Measurements from ENCODE around the gene RPL13A. TPM values are rescaled to one million over a fixed set of nuclear protein-coding genes. Genes with fewer than 3 reads are reported as not detected.

The RPL13A gene
- total and polyA plus RNA-seq, 2 of the 13 experiments (the other 11 are each of a cell fraction or from before 2014, with no cell fraction given), result 2,601 to 3,407 TPM

DNA sequence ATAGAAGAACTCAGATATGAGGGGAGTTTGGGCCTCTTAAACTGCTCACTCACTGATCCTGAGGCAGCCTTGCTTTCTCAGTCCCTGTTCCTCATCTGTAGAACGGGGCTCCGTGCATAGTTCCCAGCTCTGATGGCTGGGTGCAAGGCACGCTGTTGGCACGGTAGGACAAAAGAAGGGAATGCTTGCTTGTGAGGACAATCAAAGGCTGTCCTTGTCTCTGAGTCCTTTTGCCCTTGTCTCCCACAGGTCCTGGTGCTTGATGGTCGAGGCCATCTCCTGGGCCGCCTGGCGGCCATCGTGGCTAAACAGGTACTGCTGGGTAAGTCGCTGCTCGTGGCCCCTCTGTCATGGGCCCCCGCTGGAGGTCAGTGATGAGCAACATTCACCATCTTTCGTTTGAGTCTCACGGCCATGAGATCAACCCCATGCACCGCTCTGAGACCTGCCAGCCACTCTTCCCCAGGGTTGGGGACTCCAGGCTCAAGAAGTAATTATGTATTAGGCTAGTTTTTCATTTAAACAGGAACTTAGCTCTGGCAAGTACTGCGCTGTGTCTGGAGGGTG is 2.3 kb downstream of the RPL13A start (continued):
- TF ChIP-seq, protein P1, sequence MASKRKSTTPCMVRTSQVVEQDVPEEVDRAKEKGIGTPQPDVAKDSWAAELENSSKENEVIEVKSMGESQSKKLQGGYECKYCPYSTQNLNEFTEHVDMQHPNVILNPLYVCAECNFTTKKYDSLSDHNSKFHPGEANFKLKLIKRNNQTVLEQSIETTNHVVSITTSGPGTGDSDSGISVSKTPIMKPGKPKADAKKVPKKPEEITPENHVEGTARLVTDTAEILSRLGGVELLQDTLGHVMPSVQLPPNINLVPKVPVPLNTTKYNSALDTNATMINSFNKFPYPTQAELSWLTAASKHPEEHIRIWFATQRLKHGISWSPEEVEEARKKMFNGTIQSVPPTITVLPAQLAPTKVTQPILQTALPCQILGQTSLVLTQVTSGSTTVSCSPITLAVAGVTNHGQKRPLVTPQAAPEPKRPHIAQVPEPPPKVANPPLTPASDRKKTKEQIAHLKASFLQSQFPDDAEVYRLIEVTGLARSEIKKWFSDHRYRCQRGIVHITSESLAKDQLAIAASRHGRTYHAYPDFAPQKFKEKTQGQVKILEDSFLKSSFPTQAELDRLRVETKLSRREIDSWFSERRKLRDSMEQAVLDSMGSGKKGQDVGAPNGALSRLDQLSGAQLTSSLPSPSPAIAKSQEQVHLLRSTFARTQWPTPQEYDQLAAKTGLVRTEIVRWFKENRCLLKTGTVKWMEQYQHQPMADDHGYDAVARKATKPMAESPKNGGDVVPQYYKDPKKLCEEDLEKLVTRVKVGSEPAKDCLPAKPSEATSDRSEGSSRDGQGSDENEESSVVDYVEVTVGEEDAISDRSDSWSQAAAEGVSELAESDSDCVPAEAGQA (IDR thresholded peaks at IDR 0.05; ENCODE audit: low read depth), result no peak
- TF ChIP-seq, protein P1 (CRISPR knock-in tag; IDR thresholded peaks at IDR 0.05; ENCODE audit: borderline replicate concordance), result no peak
- TF ChIP-seq ZNF292 (CRISPR knock-in tag; IDR thresholded peaks at IDR 0.05; ENCODE audit: borderline replicate concordance, low read depth), result no peak
- TF ChIP-seq ZSCAN20 (CRISPR knock-in tag; IDR thresholded peaks at IDR 0.05; ENCODE audit: borderline replicate concordance), result no peak
- TF ChIP-seq PRMT3 (CRISPR knock-in tag; IDR thresholded peaks at IDR 0.05; ENCODE audit: borderline replicate concordance, low read depth), result peak; percentile 83
- TF ChIP-seq ZNF343 (CRISPR knock-in tag; IDR thresholded peaks at IDR 0.05), result no peak
- TF ChIP-seq CHCHD3 (CRISPR knock-in tag; IDR thresholded peaks at IDR 0.05), result no peak
- TF ChIP-seq ZXDC (CRISPR knock-in tag; IDR thresholded peaks at IDR 0.05), result no peak
- no peak for TF ChIP-seq ZNF564 (CRISPR knock-in tag; IDR thresholded peaks at IDR 0.05)
- TF ChIP-seq TBL1XR1 (IDR thresholded peaks at IDR 0.05; ENCODE audit: borderline replicate concordance, low read length, partially characterized antibody), result no peak
- TF ChIP-seq CEBPB (IDR thresholded peaks at IDR 0.05; ENCODE audit: borderline replicate concordance, low read depth, low read length), result no peak
- TF ChIP-seq ZBTB38 (CRISPR knock-in tag; IDR thresholded peaks at IDR 0.05), result peak; percentile 63; the same call in 1 of the 2 replicates
- no peak for TF ChIP-seq TCF12 (IDR thresholded peaks at IDR 0.05)
- TF ChIP-seq TCF12 (CRISPR knock-in tag; IDR thresholded peaks at IDR 0.05), result no peak
- TF ChIP-seq ZBED4 (CRISPR knock-in tag; IDR thresholded peaks at IDR 0.05; ENCODE audit: borderline replicate concordance), result no peak
- peak; percentile 37; the same call in 1 of the 2 replicates for TF ChIP-seq FOXK1 (CRISPR knock-in tag; IDR thresholded peaks at IDR 0.05; ENCODE audit: borderline replicate concordance, low read depth)
- TF ChIP-seq ZNF260 (CRISPR knock-in tag; IDR thresholded peaks at IDR 0.05; ENCODE audit: borderline replicate concordance, low read depth), result no peak

Data from HepG2 (cell line).